GM23338 (cell line): ENCODE data around the gene ITGAV. TPM values are rescaled to one million over a fixed set of nuclear protein-coding genes. Genes with fewer than 3 reads are reported as not detected.

Experiments used
- ATAC-seq: fragments of 200-7000 bp; cut with Tn5 transposase; 3 replicates; pipeline ENCODE4 v1.9.1; 2020
- DNase-seq: peaks from one replicate; pipeline ENCODE4 v3.0.0-alpha.2; 2015; ENCODE audit warnings: low spot score
- H2AFZ ChIP-seq: fragments of 200-600 bp; sonication (generic); 2 replicates; pipeline ENCODE4 v1.8.0; 2016; ENCODE audit warnings: antibody characterized with exemption, mild to moderate bottlenecking, moderate library complexity
- H3F3A ChIP-seq: fragments of 200-600 bp; sonication (generic); replicated peaks from 2 replicates; pipeline ENCODE4 v1.8.0; 2017; ENCODE audit warnings: antibody characterized with exemption, mixed run types, low read depth
- H3K27ac ChIP-seq: fragments of 200-600 bp; sonication (generic); 2 replicates; pipeline ENCODE4 v1.6.1; 2016; ENCODE audit warnings: low read depth
- H3K27me3 ChIP-seq: fragments of 200-600 bp; sonication (generic); 2 replicates; pipeline ENCODE4 v1.8.0; 2016; ENCODE audit warnings: mild to moderate bottlenecking, mixed run types, moderate library complexity; ENCODE audit not compliant: insufficient read depth
- H3K36me3 ChIP-seq: fragments of 200-600 bp; sonication (generic); 2 replicates; pipeline ENCODE4 v1.8.0; 2016; ENCODE audit warnings: mild to moderate bottlenecking; ENCODE audit not compliant: insufficient read depth
- H3K4me1 ChIP-seq: fragments of 200-600 bp; sonication (generic); 2 replicates; pipeline ENCODE4 v1.8.0; 2016; ENCODE audit warnings: mild to moderate bottlenecking, moderate library complexity; ENCODE audit not compliant: insufficient read depth
- H3K4me2 ChIP-seq: fragments of 200-600 bp; sonication (generic); 2 replicates; pipeline ENCODE4 v1.7.1; 2017; ENCODE audit warnings: mixed run types
- H3K4me3 ChIP-seq: fragments of 200-600 bp; sonication (generic); 2 replicates; pipeline ENCODE4 v1.6.1; 2016; ENCODE audit warnings: mixed run types
- H3K79me2 ChIP-seq: fragments of 200-600 bp; sonication (generic); replicated peaks from 2 replicates; pipeline ENCODE4 v1.8.0; 2017; ENCODE audit warnings: mild to moderate bottlenecking; ENCODE audit not compliant: insufficient read depth
- H3K9me2 ChIP-seq: fragments of 200-600 bp; sonication (generic); 2 replicates; pipeline ENCODE4 v1.8.0; 2017; ENCODE audit not compliant: insufficient read depth
- H4K20me1 ChIP-seq: fragments of 200-600 bp; sonication (generic); replicated peaks from 2 replicates; pipeline ENCODE4 v1.8.0; 2017; ENCODE audit warnings: mild to moderate bottlenecking; ENCODE audit not compliant: insufficient read depth
- H3K27ac Mint-ChIP-seq: 2 replicates; pipeline ENCODE4 v1.8.0; 2020; ENCODE audit warnings: inconsistent platforms, mild to moderate bottlenecking, moderate library complexity, mixed read lengths
- H3K27me3 Mint-ChIP-seq: 3 replicates; pipeline ENCODE4 v1.8.0; 2022; ENCODE audit warnings: low read depth, mild to moderate bottlenecking, moderate library complexity, mixed read lengths, inconsistent platforms; ENCODE audit not compliant: insufficient read depth, poor library complexity
- H3K36me3 Mint-ChIP-seq: 3 replicates; pipeline ENCODE4 v1.8.0; 2021; ENCODE audit warnings: low read depth, mild to moderate bottlenecking, inconsistent platforms, moderate library complexity, mixed read lengths
- H3K4me1 Mint-ChIP-seq: 3 replicates; pipeline ENCODE4 v1.8.0; 2020; ENCODE audit warnings: mild to moderate bottlenecking, inconsistent platforms, mixed read lengths
- H3K4me3 Mint-ChIP-seq: 3 replicates; pipeline ENCODE4 v1.8.0; 2021; ENCODE audit warnings: moderate library complexity, mild to moderate bottlenecking, inconsistent platforms, mixed read lengths
- H3K9me3 Mint-ChIP-seq: 3 replicates; pipeline ENCODE4 v1.8.0; 2020; ENCODE audit warnings: moderate library complexity, mild to moderate bottlenecking, inconsistent platforms, mixed read lengths
- CREB1 ChIP-seq: fragments of 250-450 bp; sonication (Bioruptor Pico); IDR thresholded peaks from 2 replicates; pipeline ENCODE4 v1.5.0; 2020; ENCODE audit warnings: low read depth, mild to moderate bottlenecking, moderate library complexity
- EZH2 ChIP-seq: fragments of 200-600 bp; sonication (generic); IDR thresholded peaks from one replicate; pipeline ENCODE4 v1.8.0; 2017; ENCODE audit warnings: antibody characterized with exemption, mild to moderate bottlenecking, low read depth; ENCODE audit not compliant: unreplicated experiment
- EZH2phosphoT487 ChIP-seq: fragments of 200-600 bp; sonication (generic); IDR thresholded peaks from one replicate; pipeline ENCODE4 v1.8.1; 2018; ENCODE audit warnings: antibody characterized with exemption; ENCODE audit not compliant: unreplicated experiment
- JUNB ChIP-seq: IDR thresholded peaks from one replicate; pipeline ENCODE4 v1.6.1; 2016; ENCODE audit warnings: antibody characterized with exemption; ENCODE audit not compliant: unreplicated experiment
- NANOG ChIP-seq: IDR thresholded peaks from 2 replicates; pipeline ENCODE4 v1.6.1; 2016; ENCODE audit warnings: antibody characterized with exemption, borderline replicate concordance
- POLR2AphosphoS5 ChIP-seq: IDR thresholded peaks from 2 replicates; pipeline ENCODE4 v1.6.1; 2016; ENCODE audit warnings: antibody characterized with exemption, low read depth
- STAT1 ChIP-seq: IDR thresholded peaks from one replicate; pipeline ENCODE4 v1.6.1; 2016; ENCODE audit warnings: antibody characterized with exemption; ENCODE audit not compliant: unreplicated experiment
- ZNF114 ChIP-seq: fragments of 250-450 bp; sonication (Bioruptor Pico); IDR thresholded peaks from 2 replicates; pipeline ENCODE4 v1.5.0; 2020; ENCODE audit warnings: mild to moderate bottlenecking, moderate library complexity
- ZNF331 ChIP-seq: fragments of 250-450 bp; sonication (Bioruptor Pico); IDR thresholded peaks from 2 replicates; pipeline ENCODE4 v1.5.0; 2020; ENCODE audit warnings: low read depth, mild to moderate bottlenecking, moderate library complexity
- polyA plus RNA-seq: library from polyadenylated mRNA; unstranded; fragments of >200 nt; fragmentation: Nextera tagmentation; extraction: Ambion mirVana; gene quantifications from 2 replicates; pipeline ENCODE4 v1.2.1, GENCODE V29; 2016
- total RNA-seq: library from RNA; depleted of rRNA; stranded (reverse); fragments of >200 nt; shearing (Covaris generic); gene quantifications from 2 replicates; pipeline ENCODE4 v1.2.3, GENCODE V29; 2014
- TF ChIP-seq, protein P1 (sequence below): fragments of 250-450 bp; sonication (Bioruptor Pico); IDR thresholded peaks from 2 replicates; pipeline ENCODE4 v1.5.0; 2020; ENCODE audit warnings: mild to moderate bottlenecking, moderate library complexity
- TF ChIP-seq, protein P2 (sequence below): IDR thresholded peaks from one replicate; pipeline ENCODE4 v1.6.1; 2018; ENCODE audit warnings: antibody characterized with exemption; ENCODE audit not compliant: unreplicated experiment
- TF ChIP-seq, protein P3 (sequence below): IDR thresholded peaks from 2 replicates; pipeline ENCODE4 v1.6.1; 2016; ENCODE audit warnings: antibody characterized with exemption
- TF ChIP-seq, protein P4 (sequence below), 2 experiments: fragments of 200-600 bp in 1 of 2; sonication (generic) in 1 of 2; conservative IDR thresholded peaks; 2 replicates each; pipeline versions ENCODE4 v1.5.1 to v1.6.1; 2016 to 2017; ENCODE audit warnings: antibody characterized with exemption in 2 of 2, low read depth in 2 of 2, mild to moderate bottlenecking in 2 of 2, moderate library complexity in 1 of 2

Gene ITGAV
- total and polyA plus RNA-seq, 2 experiments from 2014 or later: 9.1 to 56.5 TPM

DNA sequence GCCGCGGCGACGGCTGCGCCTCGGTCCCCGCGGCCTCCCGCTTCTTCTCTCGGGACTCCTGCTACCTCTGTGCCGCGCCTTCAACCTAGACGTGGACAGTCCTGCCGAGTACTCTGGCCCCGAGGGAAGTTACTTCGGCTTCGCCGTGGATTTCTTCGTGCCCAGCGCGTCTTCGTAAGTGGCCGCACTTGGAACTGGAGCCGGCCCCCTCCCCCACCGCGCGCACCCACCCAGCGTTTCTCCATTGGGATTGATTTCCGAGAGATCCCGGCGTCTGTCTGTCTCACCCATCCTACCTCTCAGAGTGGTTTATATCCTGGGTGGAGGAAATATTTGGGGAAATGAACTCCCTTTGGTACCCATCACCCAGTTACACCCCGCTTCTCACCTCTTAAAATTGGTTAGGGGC lies 498 bp downstream of the ITGAV start:
- H3K27ac Mint-ChIP-seq: peak overlapping the region; percentile 77; the same call in 1 of the 2 replicates
- H3K4me1 Mint-ChIP-seq: peaks cover 42% of the 10 kb centered on the region
- Histone ChIP-seq H3K9me2 (no peaks in the 10 kb centered on the region), H3K27ac (peak overlapping the region; percentile 87; the same call in 1 of the 2 replicates), H3K4me3 (peak overlapping the region; percentile 92), H3K79me2 (peaks cover 46% of the 10 kb centered on the region), H3K4me1 (peaks cover 13% of the 10 kb centered on the region), H2AFZ (peak overlapping the region; percentile 94), H3K27me3 (no peaks in the 10 kb centered on the region), H3K4me2 (peak overlapping the region; percentile 96), H3K36me3 (no peaks in the 10 kb centered on the region), H3F3A (no peaks in the 10 kb centered on the region), H4K20me1 (no peaks in the 10 kb centered on the region)
- peaks cover 10% of the 10 kb centered on the region for H3K27me3 Mint-ChIP-seq
- DNase-seq (no peak), ATAC-seq (peak; percentile 11)
- peak overlapping the region; percentile 81 for H3K4me3 Mint-ChIP-seq
- TF ChIP-seq, protein P1, sequence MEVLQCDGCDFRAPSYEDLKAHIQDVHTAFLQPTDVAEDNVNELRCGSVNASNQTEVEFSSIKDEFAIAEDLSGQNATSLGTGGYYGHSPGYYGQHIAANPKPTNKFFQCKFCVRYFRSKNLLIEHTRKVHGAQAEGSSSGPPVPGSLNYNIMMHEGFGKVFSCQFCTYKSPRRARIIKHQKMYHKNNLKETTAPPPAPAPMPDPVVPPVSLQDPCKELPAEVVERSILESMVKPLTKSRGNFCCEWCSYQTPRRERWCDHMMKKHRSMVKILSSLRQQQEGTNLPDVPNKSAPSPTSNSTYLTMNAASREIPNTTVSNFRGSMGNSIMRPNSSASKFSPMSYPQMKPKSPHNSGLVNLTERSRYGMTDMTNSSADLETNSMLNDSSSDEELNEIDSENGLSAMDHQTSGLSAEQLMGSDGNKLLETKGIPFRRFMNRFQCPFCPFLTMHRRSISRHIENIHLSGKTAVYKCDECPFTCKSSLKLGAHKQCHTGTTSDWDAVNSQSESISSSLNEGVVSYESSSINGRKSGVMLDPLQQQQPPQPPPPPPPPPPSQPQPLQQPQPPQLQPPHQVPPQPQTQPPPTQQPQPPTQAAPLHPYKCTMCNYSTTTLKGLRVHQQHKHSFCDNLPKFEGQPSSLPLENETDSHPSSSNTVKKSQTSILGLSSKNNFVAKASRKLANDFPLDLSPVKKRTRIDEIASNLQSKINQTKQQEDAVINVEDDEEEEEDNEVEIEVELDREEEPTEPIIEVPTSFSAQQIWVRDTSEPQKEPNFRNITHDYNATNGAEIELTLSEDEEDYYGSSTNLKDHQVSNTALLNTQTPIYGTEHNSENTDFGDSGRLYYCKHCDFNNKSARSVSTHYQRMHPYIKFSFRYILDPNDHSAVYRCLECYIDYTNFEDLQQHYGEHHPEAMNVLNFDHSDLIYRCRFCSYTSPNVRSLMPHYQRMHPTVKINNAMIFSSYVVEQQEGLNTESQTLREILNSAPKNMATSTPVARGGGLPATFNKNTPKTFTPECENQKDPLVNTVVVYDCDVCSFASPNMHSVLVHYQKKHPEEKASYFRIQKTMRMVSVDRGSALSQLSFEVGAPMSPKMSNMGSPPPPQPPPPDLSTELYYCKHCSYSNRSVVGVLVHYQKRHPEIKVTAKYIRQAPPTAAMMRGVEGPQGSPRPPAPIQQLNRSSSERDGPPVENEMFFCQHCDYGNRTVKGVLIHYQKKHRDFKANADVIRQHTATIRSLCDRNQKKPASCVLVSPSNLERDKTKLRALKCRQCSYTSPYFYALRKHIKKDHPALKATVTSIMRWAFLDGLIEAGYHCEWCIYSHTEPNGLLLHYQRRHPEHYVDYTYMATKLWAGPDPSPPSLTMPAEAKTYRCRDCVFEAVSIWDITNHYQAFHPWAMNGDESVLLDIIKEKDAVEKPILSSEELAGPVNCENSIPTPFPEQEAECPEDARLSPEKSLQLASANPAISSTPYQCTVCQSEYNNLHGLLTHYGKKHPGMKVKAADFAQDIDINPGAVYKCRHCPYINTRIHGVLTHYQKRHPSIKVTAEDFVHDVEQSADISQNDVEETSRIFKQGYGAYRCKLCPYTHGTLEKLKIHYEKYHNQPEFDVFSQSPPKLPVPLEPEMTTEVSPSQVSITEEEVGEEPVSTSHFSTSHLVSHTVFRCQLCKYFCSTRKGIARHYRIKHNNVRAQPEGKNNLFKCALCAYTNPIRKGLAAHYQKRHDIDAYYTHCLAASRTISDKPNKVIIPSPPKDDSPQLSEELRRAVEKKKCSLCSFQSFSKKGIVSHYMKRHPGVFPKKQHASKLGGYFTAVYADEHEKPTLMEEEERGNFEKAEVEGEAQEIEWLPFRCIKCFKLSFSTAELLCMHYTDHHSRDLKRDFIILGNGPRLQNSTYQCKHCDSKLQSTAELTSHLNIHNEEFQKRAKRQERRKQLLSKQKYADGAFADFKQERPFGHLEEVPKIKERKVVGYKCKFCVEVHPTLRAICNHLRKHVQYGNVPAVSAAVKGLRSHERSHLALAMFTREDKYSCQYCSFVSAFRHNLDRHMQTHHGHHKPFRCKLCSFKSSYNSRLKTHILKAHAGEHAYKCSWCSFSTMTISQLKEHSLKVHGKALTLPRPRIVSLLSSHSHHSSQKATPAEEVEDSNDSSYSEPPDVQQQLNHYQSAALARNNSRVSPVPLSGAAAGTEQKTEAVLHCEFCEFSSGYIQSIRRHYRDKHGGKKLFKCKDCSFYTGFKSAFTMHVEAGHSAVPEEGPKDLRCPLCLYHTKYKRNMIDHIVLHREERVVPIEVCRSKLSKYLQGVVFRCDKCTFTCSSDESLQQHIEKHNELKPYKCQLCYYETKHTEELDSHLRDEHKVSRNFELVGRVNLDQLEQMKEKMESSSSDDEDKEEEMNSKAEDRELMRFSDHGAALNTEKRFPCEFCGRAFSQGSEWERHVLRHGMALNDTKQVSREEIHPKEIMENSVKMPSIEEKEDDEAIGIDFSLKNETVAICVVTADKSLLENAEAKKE (CRISPR knock-in tag): no peak
- TF ChIP-seq POLR2AphosphoS5 (no peak), JUNB (no peak), ZNF331 (no peak), NANOG (no peak), ZNF114 (CRISPR knock-in tag) (no peak), CREB1 (no peak), EZH2 (no peak), STAT1 (no peak), EZH2phosphoT487 (no peak)
- TF ChIP-seq, protein P2, sequence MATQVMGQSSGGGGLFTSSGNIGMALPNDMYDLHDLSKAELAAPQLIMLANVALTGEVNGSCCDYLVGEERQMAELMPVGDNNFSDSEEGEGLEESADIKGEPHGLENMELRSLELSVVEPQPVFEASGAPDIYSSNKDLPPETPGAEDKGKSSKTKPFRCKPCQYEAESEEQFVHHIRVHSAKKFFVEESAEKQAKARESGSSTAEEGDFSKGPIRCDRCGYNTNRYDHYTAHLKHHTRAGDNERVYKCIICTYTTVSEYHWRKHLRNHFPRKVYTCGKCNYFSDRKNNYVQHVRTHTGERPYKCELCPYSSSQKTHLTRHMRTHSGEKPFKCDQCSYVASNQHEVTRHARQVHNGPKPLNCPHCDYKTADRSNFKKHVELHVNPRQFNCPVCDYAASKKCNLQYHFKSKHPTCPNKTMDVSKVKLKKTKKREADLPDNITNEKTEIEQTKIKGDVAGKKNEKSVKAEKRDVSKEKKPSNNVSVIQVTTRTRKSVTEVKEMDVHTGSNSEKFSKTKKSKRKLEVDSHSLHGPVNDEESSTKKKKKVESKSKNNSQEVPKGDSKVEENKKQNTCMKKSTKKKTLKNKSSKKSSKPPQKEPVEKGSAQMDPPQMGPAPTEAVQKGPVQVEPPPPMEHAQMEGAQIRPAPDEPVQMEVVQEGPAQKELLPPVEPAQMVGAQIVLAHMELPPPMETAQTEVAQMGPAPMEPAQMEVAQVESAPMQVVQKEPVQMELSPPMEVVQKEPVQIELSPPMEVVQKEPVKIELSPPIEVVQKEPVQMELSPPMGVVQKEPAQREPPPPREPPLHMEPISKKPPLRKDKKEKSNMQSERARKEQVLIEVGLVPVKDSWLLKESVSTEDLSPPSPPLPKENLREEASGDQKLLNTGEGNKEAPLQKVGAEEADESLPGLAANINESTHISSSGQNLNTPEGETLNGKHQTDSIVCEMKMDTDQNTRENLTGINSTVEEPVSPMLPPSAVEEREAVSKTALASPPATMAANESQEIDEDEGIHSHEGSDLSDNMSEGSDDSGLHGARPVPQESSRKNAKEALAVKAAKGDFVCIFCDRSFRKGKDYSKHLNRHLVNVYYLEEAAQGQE: no peak
- TF ChIP-seq, protein P3, sequence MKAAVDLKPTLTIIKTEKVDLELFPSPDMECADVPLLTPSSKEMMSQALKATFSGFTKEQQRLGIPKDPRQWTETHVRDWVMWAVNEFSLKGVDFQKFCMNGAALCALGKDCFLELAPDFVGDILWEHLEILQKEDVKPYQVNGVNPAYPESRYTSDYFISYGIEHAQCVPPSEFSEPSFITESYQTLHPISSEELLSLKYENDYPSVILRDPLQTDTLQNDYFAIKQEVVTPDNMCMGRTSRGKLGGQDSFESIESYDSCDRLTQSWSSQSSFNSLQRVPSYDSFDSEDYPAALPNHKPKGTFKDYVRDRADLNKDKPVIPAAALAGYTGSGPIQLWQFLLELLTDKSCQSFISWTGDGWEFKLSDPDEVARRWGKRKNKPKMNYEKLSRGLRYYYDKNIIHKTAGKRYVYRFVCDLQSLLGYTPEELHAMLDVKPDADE: no peak
- TF ChIP-seq, protein P4, sequence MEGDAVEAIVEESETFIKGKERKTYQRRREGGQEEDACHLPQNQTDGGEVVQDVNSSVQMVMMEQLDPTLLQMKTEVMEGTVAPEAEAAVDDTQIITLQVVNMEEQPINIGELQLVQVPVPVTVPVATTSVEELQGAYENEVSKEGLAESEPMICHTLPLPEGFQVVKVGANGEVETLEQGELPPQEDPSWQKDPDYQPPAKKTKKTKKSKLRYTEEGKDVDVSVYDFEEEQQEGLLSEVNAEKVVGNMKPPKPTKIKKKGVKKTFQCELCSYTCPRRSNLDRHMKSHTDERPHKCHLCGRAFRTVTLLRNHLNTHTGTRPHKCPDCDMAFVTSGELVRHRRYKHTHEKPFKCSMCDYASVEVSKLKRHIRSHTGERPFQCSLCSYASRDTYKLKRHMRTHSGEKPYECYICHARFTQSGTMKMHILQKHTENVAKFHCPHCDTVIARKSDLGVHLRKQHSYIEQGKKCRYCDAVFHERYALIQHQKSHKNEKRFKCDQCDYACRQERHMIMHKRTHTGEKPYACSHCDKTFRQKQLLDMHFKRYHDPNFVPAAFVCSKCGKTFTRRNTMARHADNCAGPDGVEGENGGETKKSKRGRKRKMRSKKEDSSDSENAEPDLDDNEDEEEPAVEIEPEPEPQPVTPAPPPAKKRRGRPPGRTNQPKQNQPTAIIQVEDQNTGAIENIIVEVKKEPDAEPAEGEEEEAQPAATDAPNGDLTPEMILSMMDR (conservative IDR thresholded peaks at IDR 0.05; ENCODE audit: low read depth in 2 of 2): no peak
- no peaks in the 10 kb centered on the region for H3K9me3 Mint-ChIP-seq
- no peaks in the 10 kb centered on the region; the same call in 2 of the 3 replicates for H3K36me3 Mint-ChIP-seq
